Uterus (tissue), 2 donors: Measurements from ENCODE around the gene SAMD14.

Source experiments
- POLR2A ChIP-seq, 2 donors: fragments of 450-650 bp; IDR thresholded peaks; one replicate each; pipeline ENCODE4 v1.6.1; 2016; ENCODE audit warnings: antibody characterized with exemption in 2 of 2, mild to moderate bottlenecking in 1 of 2, moderate library complexity in 1 of 2
- TF ChIP-seq, protein P1 (sequence below), 4 experiments: fragments of 200-600 bp in 2 of 4; fragments of 450-650 bp in 2 of 4; sonication (generic) in 2 of 4; IDR thresholded peaks; one replicate each; pipeline ENCODE4 v1.5.1; 2016 to 2019; ENCODE audit warnings: antibody characterized with exemption in 4 of 4, mild to moderate bottlenecking in 2 of 4, moderate library complexity in 1 of 4

DNA sequence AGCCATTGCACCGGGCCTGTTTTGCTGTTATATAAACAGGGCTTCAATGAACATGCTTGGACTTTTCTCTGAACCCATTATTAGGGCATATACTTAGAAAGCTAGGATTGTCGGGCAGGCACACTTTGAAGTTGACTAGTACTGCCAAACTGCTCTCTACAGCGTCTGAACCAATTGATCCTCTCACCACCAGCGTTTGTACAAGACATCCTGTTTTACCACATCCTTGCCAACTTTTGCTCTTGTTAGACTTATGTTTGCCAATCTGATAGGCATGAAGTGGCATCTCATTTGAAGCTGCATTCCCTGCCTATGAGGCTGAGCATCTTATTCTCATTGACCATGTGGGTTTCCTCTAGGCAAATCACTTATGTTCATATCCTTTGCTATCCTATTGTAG is 27.9 kb upstream of the SAMD14 start:
- no peak for TF ChIP-seq POLR2A (IDR thresholded peaks at IDR 0.05)
- TF ChIP-seq, protein P1, sequence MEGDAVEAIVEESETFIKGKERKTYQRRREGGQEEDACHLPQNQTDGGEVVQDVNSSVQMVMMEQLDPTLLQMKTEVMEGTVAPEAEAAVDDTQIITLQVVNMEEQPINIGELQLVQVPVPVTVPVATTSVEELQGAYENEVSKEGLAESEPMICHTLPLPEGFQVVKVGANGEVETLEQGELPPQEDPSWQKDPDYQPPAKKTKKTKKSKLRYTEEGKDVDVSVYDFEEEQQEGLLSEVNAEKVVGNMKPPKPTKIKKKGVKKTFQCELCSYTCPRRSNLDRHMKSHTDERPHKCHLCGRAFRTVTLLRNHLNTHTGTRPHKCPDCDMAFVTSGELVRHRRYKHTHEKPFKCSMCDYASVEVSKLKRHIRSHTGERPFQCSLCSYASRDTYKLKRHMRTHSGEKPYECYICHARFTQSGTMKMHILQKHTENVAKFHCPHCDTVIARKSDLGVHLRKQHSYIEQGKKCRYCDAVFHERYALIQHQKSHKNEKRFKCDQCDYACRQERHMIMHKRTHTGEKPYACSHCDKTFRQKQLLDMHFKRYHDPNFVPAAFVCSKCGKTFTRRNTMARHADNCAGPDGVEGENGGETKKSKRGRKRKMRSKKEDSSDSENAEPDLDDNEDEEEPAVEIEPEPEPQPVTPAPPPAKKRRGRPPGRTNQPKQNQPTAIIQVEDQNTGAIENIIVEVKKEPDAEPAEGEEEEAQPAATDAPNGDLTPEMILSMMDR (IDR thresholded peaks at IDR 0.05): no peak
